Retinal pigment epithelial cell (primary cell): Measurements from ENCODE around the gene FAHD1.
"Not testable (repeated sequence)": the region's sequence is repeated elsewhere in the genome, so short reads cannot be mapped to it uniquely, and the experiment has no call there.

Source experiments
- DNase-seq: peaks from one replicate; pipeline ENCODE4 v3.0.0-alpha.2; 2010; ENCODE audit warnings: low read depth
- H3K4me3 ChIP-seq: 2 replicates; pipeline ENCODE4 v1.5.1; 2011; ENCODE audit warnings: mild to moderate bottlenecking, low read length, control low read depth, moderate library complexity
- CTCF ChIP-seq: conservative IDR thresholded peaks from 2 replicates; pipeline ENCODE4 v1.5.1; 2011; ENCODE audit warnings: low read depth, low read length, control low read depth, inconsistent platforms

The FAHD1 gene

GRCh38 chr16:1794221-1794871 is 32.7 kb upstream of the FAHD1 start:
- peak overlapping the region; percentile 20 for H3K4me3 ChIP-seq
- no peak for DNase-seq
- TF ChIP-seq CTCF: no peak

- DNase-seq: no peak
- no peak overlapping the region for H3K4me3 ChIP-seq
- TF ChIP-seq CTCF: no peak
Observed at GRCh38 chr16:1794908-1795666, 31.9 kb upstream of the FAHD1 start.

GRCh38 chr16:1799263-1799662 is 27.7 kb upstream of the FAHD1 start:
- not testable (repeated sequence) for H3K4me3 ChIP-seq, DNase-seq

GRCh38 chr16:1800701-1801100 is 26.3 kb upstream of the FAHD1 start:
- H3K4me3 ChIP-seq: no peak overlapping the region
- no peak for DNase-seq
- TF ChIP-seq CTCF: no peak

GRCh38 chr16:1807626-1808025 is 19.4 kb upstream of the FAHD1 start:
- no peak for TF ChIP-seq CTCF
- H3K4me3 ChIP-seq: no peak overlapping the region
- DNase-seq: no peak

- no peak for TF ChIP-seq CTCF
- DNase-seq: no peak
- no peak overlapping the region for H3K4me3 ChIP-seq
Observed at GRCh38 chr16:1808691-1809090, 18.3 kb upstream of the FAHD1 start.

GRCh38 chr16:1809281-1809801 is 17.7 kb upstream of the FAHD1 start:
- no peak for TF ChIP-seq CTCF
- H3K4me3 ChIP-seq: no peak overlapping the region
- DNase-seq: no peak
